ENCODE results near the gene ARPP21. TPM values are rescaled to one million over a fixed set of nuclear protein-coding genes. Genes with fewer than 3 reads are reported as not detected.

The ARPP21 gene
- polyA plus RNA-seq, 1 donor from 2014 or later = 12.8 TPM

GRCh38 chr3:35679409-35680080 lies 40.2 kb downstream of the ARPP21 start:
- no peaks in the 10 kb centered on the region for H3K9me3 ChIP-seq (ENCODE audit: low read length)
- no peaks in the 10 kb centered on the region for H4K20me1 ChIP-seq (ENCODE audit: insufficient read depth)
- no peaks in the 10 kb centered on the region for H3K36me3 ChIP-seq (ENCODE audit: insufficient read depth, low read length)
- H3K9me2 ChIP-seq (ENCODE audit: insufficient read depth, low read length) = no peaks in the 10 kb centered on the region
- TF ChIP-seq SMC3 (conservative IDR thresholded peaks at IDR 0.05; ENCODE audit: poor library complexity) (no peak), CTCF (IDR thresholded peaks at IDR 0.05; ENCODE audit: poor library complexity, severe bottlenecking) (no peak)
- no peaks in the 10 kb centered on the region for H3F3A ChIP-seq (ENCODE audit: insufficient read depth, low read length, poor library complexity, severe bottlenecking)
- H3K79me2 ChIP-seq (replicated peaks; ENCODE audit: insufficient read depth, low read length) = no peaks in the 10 kb centered on the region
- H3K9ac ChIP-seq (ENCODE audit: low read length) = no peak overlapping the region
- H3K4me3 ChIP-seq (ENCODE audit: low read length) = no peak overlapping the region
- no peak overlapping the region for H2AFZ ChIP-seq (ENCODE audit: low read depth, low read length)
- no peak overlapping the region for H3K27ac ChIP-seq (ENCODE audit: low read length)
- no peaks in the 10 kb centered on the region for H3K27me3 ChIP-seq (ENCODE audit: insufficient read depth, low read depth, low read length)
- H3K4me2 ChIP-seq (ENCODE audit: low read length) = no peak overlapping the region

GRCh38 chr3:35680866-35681650 lies 41.7 kb downstream of the ARPP21 start:
- H4K20me1 ChIP-seq (ENCODE audit: insufficient read depth) = no peaks in the 10 kb centered on the region
- no peak overlapping the region for H3K9ac ChIP-seq (ENCODE audit: low read length)
- H3K9me2 ChIP-seq (ENCODE audit: insufficient read depth, low read length) = no peaks in the 10 kb centered on the region
- no peaks in the 10 kb centered on the region for H3F3A ChIP-seq (ENCODE audit: insufficient read depth, low read length, poor library complexity, severe bottlenecking)
- H3K79me2 ChIP-seq (replicated peaks; ENCODE audit: insufficient read depth, low read length) = no peaks in the 10 kb centered on the region
- H2AFZ ChIP-seq (ENCODE audit: low read depth, low read length) = no peak overlapping the region
- H3K27ac ChIP-seq (ENCODE audit: low read length) = no peak overlapping the region
- TF ChIP-seq MXI1 (conservative IDR thresholded peaks at IDR 0.05; ENCODE audit: poor library complexity, severe bottlenecking) (no peak), CTCF (IDR thresholded peaks at IDR 0.05; ENCODE audit: poor library complexity, severe bottlenecking) (no peak), TAF1 (IDR thresholded peaks at IDR 0.05; ENCODE audit: low read depth) (no peak), EP300 (conservative IDR thresholded peaks at IDR 0.05; ENCODE audit: poor library complexity, severe bottlenecking) (no peak), RAD21 (conservative IDR thresholded peaks at IDR 0.05) (no peak), EZH2 (IDR thresholded peaks at IDR 0.05; ENCODE audit: borderline replicate concordance, insufficient read depth, low read length, poor library complexity, severe bottlenecking) (no peak), REST (IDR thresholded peaks at IDR 0.05; ENCODE audit: borderline replicate concordance) (no peak), SMC3 (conservative IDR thresholded peaks at IDR 0.05; ENCODE audit: poor library complexity) (no peak), POLR2AphosphoS5 (IDR thresholded peaks at IDR 0.05) (no peak)
- H3K27me3 ChIP-seq (ENCODE audit: insufficient read depth, low read depth, low read length) = no peaks in the 10 kb centered on the region
- H3K4me2 ChIP-seq (ENCODE audit: low read length) = no peak overlapping the region
- no peak overlapping the region for H3K4me3 ChIP-seq (ENCODE audit: low read length)
- no peaks in the 10 kb centered on the region for H3K36me3 ChIP-seq (ENCODE audit: insufficient read depth, low read length)
- no peaks in the 10 kb centered on the region for H3K9me3 ChIP-seq (ENCODE audit: low read length)

Data from neural cell (in vitro differentiated cells).